Loucy (cell line): ENCODE results near the gene CFHR5.

Source experiments
- H2AFZ ChIP-seq: fragments of 200-600 bp; sonication (generic); 2 replicates; pipeline ENCODE4 v1.6.0; 2016; ENCODE audit warnings: antibody characterized with exemption, mild to moderate bottlenecking, low read length, moderate library complexity
- H3F3A ChIP-seq: fragments of 200-600 bp; 2 replicates; pipeline ENCODE4 v1.6.0; 2016; ENCODE audit warnings: antibody characterized with exemption, low read depth, mild to moderate bottlenecking
- H3K27me3 ChIP-seq: fragments of 200-600 bp; sonication (generic); 2 replicates; pipeline ENCODE4 v1.6.1; 2014; ENCODE audit warnings: low read length, mild to moderate bottlenecking; ENCODE audit not compliant: insufficient read depth, poor library complexity, severe bottlenecking
- H3K36me3 ChIP-seq: fragments of 200-600 bp; sonication (generic); 2 replicates; pipeline ENCODE4 v1.6.1; 2016; ENCODE audit warnings: low read length; ENCODE audit not compliant: insufficient read depth
- H3K4me1 ChIP-seq: fragments of 200-600 bp; sonication (generic); 2 replicates; pipeline ENCODE4 v1.5.1; 2014; ENCODE audit warnings: low read length, mild to moderate bottlenecking; ENCODE audit not compliant: insufficient read depth, poor library complexity, severe bottlenecking
- H3K4me2 ChIP-seq: fragments of 200-600 bp; sonication (generic); 2 replicates; pipeline ENCODE4 v1.6.0; 2014; ENCODE audit warnings: antibody characterized with exemption, low read length, low read depth, mild to moderate bottlenecking; ENCODE audit not compliant: poor library complexity, severe bottlenecking
- H3K4me3 ChIP-seq: fragments of 200-600 bp; sonication (generic); 2 replicates; pipeline ENCODE4 v1.5.1; 2014; ENCODE audit warnings: low read length, mild to moderate bottlenecking, mixed read lengths; ENCODE audit not compliant: poor library complexity, severe bottlenecking
- H3K79me2 ChIP-seq: fragments of 200-600 bp; sonication (generic); 2 replicates; pipeline ENCODE4 v1.6.1; 2014; ENCODE audit warnings: low read length; ENCODE audit not compliant: insufficient read depth
- H3K9ac ChIP-seq: fragments of 200-600 bp; sonication (generic); 2 replicates; pipeline ENCODE4 v1.6.0; 2014; ENCODE audit warnings: mild to moderate bottlenecking, low read depth, low read length, moderate library complexity; ENCODE audit not compliant: poor library complexity, severe bottlenecking
- H3K9me2 ChIP-seq: fragments of 200-600 bp; sonication (generic); replicated peaks from 2 replicates; pipeline ENCODE4 v1.6.1; 2016; ENCODE audit warnings: low read depth, low read length, mixed read lengths
- H3K9me3 ChIP-seq: fragments of 200-600 bp; sonication (generic); 2 replicates; pipeline ENCODE4 v1.6.1; 2014; ENCODE audit warnings: mild to moderate bottlenecking, antibody characterized with exemption, low read length, low read depth; ENCODE audit not compliant: insufficient read depth
- H4K20me1 ChIP-seq: fragments of 200-600 bp; sonication (generic); 2 replicates; pipeline ENCODE4 v1.6.0; 2014; ENCODE audit warnings: antibody characterized with exemption, low read length, mild to moderate bottlenecking; ENCODE audit not compliant: insufficient read depth, poor library complexity, severe bottlenecking
- EZH2phosphoT487 ChIP-seq: fragments of 200-600 bp; IDR thresholded peaks from 2 replicates; pipeline ENCODE4 v1.6.1; 2018; ENCODE audit warnings: antibody characterized with exemption, mild to moderate bottlenecking, moderate library complexity, borderline replicate concordance
- TF ChIP-seq, protein P1 (sequence below): fragments of 200-600 bp; sonication (generic); conservative IDR thresholded peaks from 2 replicates; pipeline ENCODE4 v1.5.1; 2014; ENCODE audit warnings: mild to moderate bottlenecking, antibody characterized with exemption, low read length

The CFHR5 gene

DNA sequence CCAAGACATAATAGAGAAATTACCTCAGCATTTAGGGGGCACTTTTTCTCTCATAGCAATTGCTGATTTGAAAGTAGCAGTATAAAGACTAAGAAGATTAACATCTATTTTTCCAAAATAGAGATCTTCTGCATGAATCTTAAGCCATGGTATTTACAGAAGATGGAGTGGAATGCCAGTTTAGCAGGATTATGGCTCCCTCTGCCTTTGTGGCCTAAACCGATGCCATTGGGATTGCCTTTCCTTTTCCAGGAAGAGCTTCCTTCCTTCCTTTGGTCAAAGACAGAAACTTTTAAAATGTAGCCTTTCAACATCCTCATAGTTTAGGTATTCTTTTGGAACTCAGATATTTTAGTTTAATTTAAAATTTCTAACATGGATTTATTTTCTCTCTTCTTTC, 39.4 kb downstream of the CFHR5 start:
- Histone ChIP-seq H3K27me3 (no peaks in the 10 kb centered on the region), H3K9me3 (no peaks in the 10 kb centered on the region), H3K4me1 (peaks cover 4% of the 10 kb centered on the region), H3K79me2 (no peaks in the 10 kb centered on the region), H3F3A (no peaks in the 10 kb centered on the region), H2AFZ (no peak overlapping the region), H3K9ac (no peak overlapping the region), H3K4me2 (no peak overlapping the region), H3K4me3 (no peak overlapping the region), H4K20me1 (no peaks in the 10 kb centered on the region), H3K9me2 (no peaks in the 10 kb centered on the region), H3K36me3 (no peaks in the 10 kb centered on the region)
- no peak for TF ChIP-seq EZH2phosphoT487
- TF ChIP-seq, protein P1, sequence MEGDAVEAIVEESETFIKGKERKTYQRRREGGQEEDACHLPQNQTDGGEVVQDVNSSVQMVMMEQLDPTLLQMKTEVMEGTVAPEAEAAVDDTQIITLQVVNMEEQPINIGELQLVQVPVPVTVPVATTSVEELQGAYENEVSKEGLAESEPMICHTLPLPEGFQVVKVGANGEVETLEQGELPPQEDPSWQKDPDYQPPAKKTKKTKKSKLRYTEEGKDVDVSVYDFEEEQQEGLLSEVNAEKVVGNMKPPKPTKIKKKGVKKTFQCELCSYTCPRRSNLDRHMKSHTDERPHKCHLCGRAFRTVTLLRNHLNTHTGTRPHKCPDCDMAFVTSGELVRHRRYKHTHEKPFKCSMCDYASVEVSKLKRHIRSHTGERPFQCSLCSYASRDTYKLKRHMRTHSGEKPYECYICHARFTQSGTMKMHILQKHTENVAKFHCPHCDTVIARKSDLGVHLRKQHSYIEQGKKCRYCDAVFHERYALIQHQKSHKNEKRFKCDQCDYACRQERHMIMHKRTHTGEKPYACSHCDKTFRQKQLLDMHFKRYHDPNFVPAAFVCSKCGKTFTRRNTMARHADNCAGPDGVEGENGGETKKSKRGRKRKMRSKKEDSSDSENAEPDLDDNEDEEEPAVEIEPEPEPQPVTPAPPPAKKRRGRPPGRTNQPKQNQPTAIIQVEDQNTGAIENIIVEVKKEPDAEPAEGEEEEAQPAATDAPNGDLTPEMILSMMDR, result no peak

DNA sequence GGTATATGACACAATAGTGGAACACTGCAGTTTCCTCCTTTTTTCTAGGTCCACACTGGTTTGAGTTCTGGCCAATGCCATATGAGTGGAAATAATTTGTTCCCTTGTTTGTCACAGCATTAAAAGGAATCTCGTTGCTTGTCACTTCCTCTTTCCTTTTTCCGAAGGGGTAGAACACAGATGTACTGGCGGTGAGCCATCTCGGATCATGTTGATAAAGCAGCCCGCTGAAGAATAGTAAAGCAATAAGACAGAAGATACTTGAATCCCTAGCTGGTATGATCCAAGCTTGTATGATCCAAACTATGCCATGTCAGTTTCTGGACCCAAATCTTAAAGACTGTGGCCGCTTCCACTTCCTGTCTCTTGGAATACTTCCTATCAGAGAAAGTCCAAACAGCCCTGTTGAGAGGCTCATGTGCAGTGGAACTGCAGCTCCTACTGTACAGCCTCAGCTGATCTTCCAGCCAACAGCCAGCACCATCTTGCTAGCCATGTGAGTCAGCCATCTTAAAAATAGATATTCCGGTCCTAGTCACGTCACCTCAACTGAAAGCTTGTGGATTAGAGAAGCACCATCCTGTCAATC, 40.3 kb downstream of the CFHR5 start:
- H2AFZ ChIP-seq, result no peak overlapping the region
- H3F3A ChIP-seq, result no peaks in the 10 kb centered on the region
- no peak overlapping the region for H3K9ac ChIP-seq
- H4K20me1 ChIP-seq, result no peaks in the 10 kb centered on the region
- no peak for TF ChIP-seq EZH2phosphoT487
- TF ChIP-seq, protein P1, result no peak
- no peaks in the 10 kb centered on the region for H3K9me2 ChIP-seq
- no peaks in the 10 kb centered on the region for H3K9me3 ChIP-seq
- no peak overlapping the region for H3K4me2 ChIP-seq
- H3K4me1 ChIP-seq, result peaks cover 10% of the 10 kb centered on the region
- no peaks in the 10 kb centered on the region for H3K27me3 ChIP-seq
- H3K79me2 ChIP-seq, result no peaks in the 10 kb centered on the region
- no peaks in the 10 kb centered on the region for H3K36me3 ChIP-seq
- H3K4me3 ChIP-seq, result no peak overlapping the region

DNA sequence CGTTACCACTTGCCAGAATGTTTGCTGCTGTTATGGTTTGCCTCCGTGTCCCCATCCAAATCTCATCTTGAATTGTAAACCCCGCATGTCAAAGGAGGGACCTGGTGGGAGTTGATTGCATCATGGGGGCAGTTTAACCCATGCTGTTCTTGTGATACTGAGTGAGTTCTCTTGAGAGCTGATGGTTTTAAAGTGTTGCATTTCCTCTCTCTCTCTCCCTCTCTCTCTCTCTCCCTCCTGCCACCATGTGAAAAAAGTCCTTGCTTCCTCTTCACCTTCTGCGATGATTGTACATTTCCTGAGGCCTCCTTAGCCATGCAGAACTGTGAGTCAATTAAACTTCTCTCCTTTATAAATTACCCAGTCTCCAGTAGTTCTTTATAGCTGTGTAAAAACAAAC, 44.4 kb downstream of the CFHR5 start:
- H4K20me1 ChIP-seq, result no peaks in the 10 kb centered on the region
- TF ChIP-seq EZH2phosphoT487, result no peak
- TF ChIP-seq, protein P1, result no peak
- H3K27me3 ChIP-seq, result no peaks in the 10 kb centered on the region
- H3K4me1 ChIP-seq, result peaks cover 10% of the 10 kb centered on the region
- peak overlapping the region; percentile 43 for H3K4me2 ChIP-seq
- H3K79me2 ChIP-seq, result no peaks in the 10 kb centered on the region
- peak overlapping the region; percentile 54 for H2AFZ ChIP-seq
- H3F3A ChIP-seq, result no peaks in the 10 kb centered on the region
- no peaks in the 10 kb centered on the region for H3K9me2 ChIP-seq
- H3K36me3 ChIP-seq, result no peaks in the 10 kb centered on the region
- H3K9ac ChIP-seq, result no peak overlapping the region
- no peak overlapping the region for H3K4me3 ChIP-seq
- no peaks in the 10 kb centered on the region for H3K9me3 ChIP-seq
